Left ventricle myocardium superior (tissue), 1 donor: ENCODE measurements around the gene RAB11FIP4. TPM values are rescaled to one million over a fixed set of nuclear protein-coding genes. Genes with fewer than 3 reads are reported as not detected.
A peak's percentile ranks its signal among the peaks of the same experiment; 100 is the strongest.

ENCODE experiments used
- ATAC-seq: fragments of 200-7000 bp; cut with Tn5 transposase; one replicate; pipeline ENCODE4 v1.9.1; 2020; ENCODE audit warnings: mild to moderate bottlenecking, moderate library complexity
- DNase-seq: peaks from one replicate; pipeline ENCODE4 v3.0.0-alpha.2; 2020
- intact Hi-C: fragments of 100-400 bp; cut with micrococcal nuclease; formaldehyde crosslinking; loops from one replicate; pipeline ENCODE4 v1.11.0; 2022
- total RNA-seq: library from RNA; stranded (reverse); fragmentation: NEBNext Ultra II Directional; extraction: Animal tissue kit (Norgen Biotek cat#: 25700); gene quantifications from one replicate; pipeline ENCODE4 v1.2.1, GENCODE V29; 2021
- donor health status: DM: no; HTN: yes; CAD: no; lungs with severe emphysema.

Gene RAB11FIP4
- total RNA-seq, 1 donor from 2014 or later: 15.8 TPM

- no peak for ATAC-seq
- intact Hi-C loops: no loop called here
- DNase-seq: no peak
Measured at GRCh38 chr17:31448467-31449077, 57.1 kb downstream of the RAB11FIP4 start.

GRCh38 chr17:31449111-31449510 is 57.6 kb downstream of the RAB11FIP4 start:
- DNase-seq (no peak), ATAC-seq (no peak)
- intact Hi-C loops: no loop called here

GRCh38 chr17:31449746-31450145 is 58.3 kb downstream of the RAB11FIP4 start:
- ATAC-seq: no peak
- intact Hi-C loops: no loop called here

GRCh38 chr17:31452101-31452500 is 60.6 kb downstream of the RAB11FIP4 start:
- ATAC-seq: peak; percentile 16
- intact Hi-C loops: no loop called here
- no peak for DNase-seq

More at GRCh38 chr17:31449746-31450145, 58.3 kb downstream of the RAB11FIP4 start:
- no peak for DNase-seq

- intact Hi-C loops: no loop called here
- DNase-seq: no peak
Measured at GRCh38 chr17:31452561-31453110, 61.2 kb downstream of the RAB11FIP4 start.

GRCh38 chr17:31453896-31454295 is 62.4 kb downstream of the RAB11FIP4 start:
- DNase-seq: no peak
- intact Hi-C loops: no loop called here
- no peak for ATAC-seq

More at GRCh38 chr17:31452561-31453110, 61.2 kb downstream of the RAB11FIP4 start:
- ATAC-seq: peak; percentile 85

- ATAC-seq: no peak
- intact Hi-C loops: no loop called here
- DNase-seq: no peak
Measured at GRCh38 chr17:31456814-31457213, 65.3 kb downstream of the RAB11FIP4 start.

- DNase-seq (no peak), ATAC-seq (no peak)
- intact Hi-C loops: no loop called here
Measured at GRCh38 chr17:31457391-31458234, 66.1 kb downstream of the RAB11FIP4 start.

GRCh38 chr17:31458829-31459228 is 67.4 kb downstream of the RAB11FIP4 start:
- intact Hi-C loops: no loop called here
- no peak for DNase-seq
- no peak for ATAC-seq

- ATAC-seq (no peak), DNase-seq (no peak)
- intact Hi-C loops: no loop called here
Measured at GRCh38 chr17:31459716-31460115, 68.2 kb downstream of the RAB11FIP4 start.

- DNase-seq: no peak
- peak; percentile 78 for ATAC-seq
- intact Hi-C loops: no loop called here
Measured at GRCh38 chr17:31460226-31460721, 68.8 kb downstream of the RAB11FIP4 start.

GRCh38 chr17:31461227-31461810 is 69.8 kb downstream of the RAB11FIP4 start:
- intact Hi-C loops: no loop called here
- no peak for DNase-seq
- no peak for ATAC-seq

GRCh38 chr17:31462261-31462660 is 70.8 kb downstream of the RAB11FIP4 start:
- intact Hi-C loops: no loop called here
- DNase-seq: no peak
- ATAC-seq: no peak

GRCh38 chr17:31466096-31466760 is 74.8 kb downstream of the RAB11FIP4 start:
- intact Hi-C loops: no loop called here
- DNase-seq: no peak
- peak; percentile 29 for ATAC-seq

- peak; percentile 70 for DNase-seq
Measured at GRCh38 chr17:31467502-31468256, 76.2 kb downstream of the RAB11FIP4 start.

GRCh38 chr17:31469959-31470358 is 78.5 kb downstream of the RAB11FIP4 start:
- no peak for DNase-seq
- ATAC-seq: no peak
- intact Hi-C loops: no loop called here

More at GRCh38 chr17:31467502-31468256, 76.2 kb downstream of the RAB11FIP4 start:
- intact Hi-C loops: no loop called here
- peak; percentile 91 for ATAC-seq

- no peak for DNase-seq
- ATAC-seq: no peak
- intact Hi-C loops: no loop called here
Measured at GRCh38 chr17:31470592-31470991, 79.1 kb downstream of the RAB11FIP4 start.

GRCh38 chr17:31472137-31472536 is 80.7 kb downstream of the RAB11FIP4 start:
- no peak for DNase-seq
- intact Hi-C loops: no loop called here
- ATAC-seq: no peak
